Breast epithelium (tissue), 4 donors: ENCODE measurements around the gene SP110. TPM values are rescaled to one million over a fixed set of nuclear protein-coding genes. Genes with fewer than 3 reads are reported as not detected.

Experiments
- DNase-seq, 2 donors: peaks; one replicate each; pipeline ENCODE4 v3.0.0-alpha.2; 2019; ENCODE audit warnings: low spot score in 2 of 2
- H3K27ac ChIP-seq, 2 donors: fragments of 200-600 bp; sonication (generic) in 1 of 2; one replicate each; pipeline ENCODE4 v1.5.1; 2016 to 2019; ENCODE audit warnings: mild to moderate bottlenecking in 1 of 2
- H3K27me3 ChIP-seq, 2 donors: fragments of 200-600 bp; sonication (generic) in 1 of 2; one replicate each; pipeline versions ENCODE4 v1.5.1 to v1.6.0; 2017 to 2019; ENCODE audit warnings: control low read depth in 1 of 2, mild to moderate bottlenecking in 1 of 2
- H3K36me3 ChIP-seq: fragments of 200-600 bp; one replicate; pipeline ENCODE4 v1.5.1; 2019
- H3K4me1 ChIP-seq, 2 donors: fragments of 200-600 bp; sonication (generic); one replicate each; pipeline ENCODE4 v1.5.1; 2016 to 2019; ENCODE audit warnings: control low read depth in 1 of 2
- H3K4me3 ChIP-seq, 3 donors: fragments of 200-600 bp; sonication (generic); 1 replicate in 2 of 3; 2 replicates in 1 of 3; pipeline ENCODE4 v1.5.1; 2016 to 2019; ENCODE audit warnings: mild to moderate bottlenecking in 3 of 3, moderate library complexity in 2 of 3
- H3K9me3 ChIP-seq, 2 donors: fragments of 200-600 bp; sonication (generic) in 1 of 2; one replicate each; pipeline ENCODE4 v1.5.1; 2016 to 2019; ENCODE audit warnings: control low read depth in 1 of 2
- POLR2A ChIP-seq: fragments of 450-650 bp; IDR thresholded peaks from one replicate; pipeline ENCODE4 v1.6.1; 2016; ENCODE audit warnings: antibody characterized with exemption, mild to moderate bottlenecking, moderate library complexity
- POLR2AphosphoS5 ChIP-seq, 3 donors: sonication (generic); formaldehyde crosslinking; IDR thresholded peaks; one replicate each; pipeline ENCODE4 v1.6.1; 2017; ENCODE audit warnings: antibody characterized with exemption in 3 of 3
- intact Hi-C: fragments of 100-400 bp; cut with DNase I; formaldehyde crosslinking; loops from one replicate; pipeline ENCODE4 v1.15.1; 2023; ENCODE audit warnings: low total_unique reads
- total RNA-seq, 3 donors: library from RNA; depleted of rRNA; stranded (reverse); fragments of >200 nt; gene quantifications; one replicate each; pipeline ENCODE4 v1.1.0, GENCODE V29; 2016
- TF ChIP-seq, protein P1 (sequence below), 3 donors: fragments of 450-650 bp; IDR thresholded peaks; one replicate each; pipeline ENCODE4 v1.5.1; 2016 to 2017; ENCODE audit warnings: antibody characterized with exemption in 3 of 3, mild to moderate bottlenecking in 3 of 3, moderate library complexity in 3 of 3

SP110 gene
- total RNA-seq, 3 donors from 2014 or later = 18.2 to 39.0 (median 36.9) TPM

- no peak for DNase-seq
- H3K4me1 ChIP-seq = no peaks in the 10 kb centered on the region
- TF ChIP-seq, protein P1, sequence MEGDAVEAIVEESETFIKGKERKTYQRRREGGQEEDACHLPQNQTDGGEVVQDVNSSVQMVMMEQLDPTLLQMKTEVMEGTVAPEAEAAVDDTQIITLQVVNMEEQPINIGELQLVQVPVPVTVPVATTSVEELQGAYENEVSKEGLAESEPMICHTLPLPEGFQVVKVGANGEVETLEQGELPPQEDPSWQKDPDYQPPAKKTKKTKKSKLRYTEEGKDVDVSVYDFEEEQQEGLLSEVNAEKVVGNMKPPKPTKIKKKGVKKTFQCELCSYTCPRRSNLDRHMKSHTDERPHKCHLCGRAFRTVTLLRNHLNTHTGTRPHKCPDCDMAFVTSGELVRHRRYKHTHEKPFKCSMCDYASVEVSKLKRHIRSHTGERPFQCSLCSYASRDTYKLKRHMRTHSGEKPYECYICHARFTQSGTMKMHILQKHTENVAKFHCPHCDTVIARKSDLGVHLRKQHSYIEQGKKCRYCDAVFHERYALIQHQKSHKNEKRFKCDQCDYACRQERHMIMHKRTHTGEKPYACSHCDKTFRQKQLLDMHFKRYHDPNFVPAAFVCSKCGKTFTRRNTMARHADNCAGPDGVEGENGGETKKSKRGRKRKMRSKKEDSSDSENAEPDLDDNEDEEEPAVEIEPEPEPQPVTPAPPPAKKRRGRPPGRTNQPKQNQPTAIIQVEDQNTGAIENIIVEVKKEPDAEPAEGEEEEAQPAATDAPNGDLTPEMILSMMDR (IDR thresholded peaks at IDR 0.05) = no peak
- no peak for TF ChIP-seq POLR2AphosphoS5 (IDR thresholded peaks at IDR 0.05)
- no peak for TF ChIP-seq POLR2A
- H3K4me3 ChIP-seq = no peak overlapping the region
- peaks cover 9% of the 10 kb centered on the region for H3K36me3 ChIP-seq
- intact Hi-C loops = no loop called here
- no peaks in the 10 kb centered on the region for H3K9me3 ChIP-seq
- H3K27me3 ChIP-seq = no peaks in the 10 kb centered on the region
- H3K27ac ChIP-seq = no peak overlapping the region
These were observed 39.9 kb downstream of the SP110 start for GRCh38 chr2:230179907-230180306.

DNA sequence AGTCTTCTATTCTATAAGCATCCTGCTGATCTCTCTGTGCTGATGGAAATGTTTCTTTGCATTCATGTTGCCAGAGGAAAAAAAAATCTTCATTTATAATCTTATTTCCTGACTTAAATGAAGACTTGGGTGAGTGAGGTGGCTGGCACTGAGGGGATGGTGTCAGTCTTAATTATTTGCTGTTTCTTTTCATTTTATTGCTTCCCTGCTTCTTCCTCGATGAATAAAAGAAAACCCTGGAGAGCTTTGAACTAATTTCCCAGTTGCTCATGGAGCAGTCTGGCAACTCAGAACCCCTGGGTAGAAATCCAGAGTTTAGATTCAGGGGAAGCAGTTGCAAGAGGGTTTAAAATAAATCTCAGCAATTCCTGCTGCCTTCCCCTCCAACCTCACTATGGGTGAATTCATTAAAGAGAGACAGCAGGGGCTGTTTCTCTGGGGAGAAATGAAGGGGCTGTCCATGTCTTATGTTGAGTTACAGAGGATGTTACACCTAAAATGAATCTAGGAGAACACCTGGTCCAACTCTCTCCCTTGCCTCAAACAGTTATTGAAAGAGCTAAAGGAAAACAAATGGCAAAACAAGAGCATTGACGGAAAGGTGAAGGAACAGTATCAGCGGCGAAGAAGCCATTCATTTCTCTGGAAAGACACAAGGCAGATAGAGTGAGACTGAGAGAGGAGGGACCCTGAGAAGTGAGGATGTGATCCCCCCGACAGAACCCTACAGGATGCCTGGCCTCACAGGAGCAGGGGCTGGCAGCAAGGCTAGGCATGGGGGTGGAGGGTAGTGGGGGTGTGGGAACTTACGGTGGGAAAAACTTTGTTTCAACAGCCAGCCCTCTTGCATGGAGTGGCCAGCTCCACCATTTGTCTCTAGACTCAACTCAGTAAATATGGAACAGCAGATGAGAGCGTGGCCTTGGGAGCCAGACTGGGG, 41.0 kb downstream of the SP110 start:
- Histone ChIP-seq H3K27ac (no peak overlapping the region), H3K36me3 (peaks cover 9% of the 10 kb centered on the region), H3K4me3 (no peak overlapping the region), H3K27me3 (no peaks in the 10 kb centered on the region), H3K4me1 (no peaks in the 10 kb centered on the region), H3K9me3 (no peaks in the 10 kb centered on the region)
- TF ChIP-seq POLR2AphosphoS5 (IDR thresholded peaks at IDR 0.05) (no peak), POLR2A (no peak)
- TF ChIP-seq, protein P1 (IDR thresholded peaks at IDR 0.05) = no peak
- DNase-seq = no peak
- intact Hi-C loops = no loop called here

DNA sequence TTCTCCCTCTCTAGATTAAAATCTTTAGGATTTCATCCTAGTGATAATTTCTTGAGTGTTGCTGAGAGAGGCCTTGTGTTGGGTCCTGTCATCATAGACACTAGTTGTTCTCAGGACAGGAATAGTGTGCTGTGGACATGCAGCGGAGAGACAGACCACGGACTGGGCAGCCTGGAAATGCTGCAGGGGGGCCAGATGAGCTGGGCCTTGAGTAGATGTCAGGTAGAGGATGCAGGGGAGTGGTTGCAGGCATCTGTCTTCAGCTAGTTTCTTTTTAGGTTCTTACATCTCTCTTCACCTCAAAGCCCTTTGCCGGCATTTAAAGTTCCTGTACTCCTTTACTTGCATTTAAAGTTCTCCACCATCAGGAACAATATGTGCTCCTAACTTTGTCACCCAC, 42.8 kb downstream of the SP110 start:
- no peaks in the 10 kb centered on the region for H3K4me1 ChIP-seq
- no peak overlapping the region for H3K4me3 ChIP-seq
- no peak overlapping the region for H3K27ac ChIP-seq
- DNase-seq = no peak
- no peaks in the 10 kb centered on the region for H3K9me3 ChIP-seq
- intact Hi-C loops = no loop called here
- H3K36me3 ChIP-seq = peaks cover 9% of the 10 kb centered on the region
- no peak for TF ChIP-seq POLR2AphosphoS5 (IDR thresholded peaks at IDR 0.05)
- no peak for TF ChIP-seq POLR2A
- TF ChIP-seq, protein P1 (IDR thresholded peaks at IDR 0.05) = no peak
- no peaks in the 10 kb centered on the region for H3K27me3 ChIP-seq

DNA sequence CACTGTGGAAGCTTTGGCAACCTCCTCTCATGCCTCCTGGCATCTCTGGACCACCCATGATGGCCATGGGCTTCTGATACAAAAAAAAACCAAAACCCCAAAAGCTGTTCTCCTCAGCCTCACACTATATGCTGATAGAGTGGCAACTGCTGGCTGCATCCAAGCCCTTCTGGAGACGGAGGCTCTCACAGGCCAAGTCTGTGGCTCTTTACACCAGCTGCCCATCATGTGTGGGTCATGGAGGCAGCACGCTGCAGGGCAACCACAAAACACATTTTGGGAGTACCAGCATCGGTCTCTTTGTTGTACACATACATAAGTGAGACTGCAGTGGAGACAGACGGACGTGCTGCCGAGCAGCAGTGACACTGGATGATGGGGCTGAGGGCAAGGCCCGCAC, 45.3 kb downstream of the SP110 start:
- TF ChIP-seq, protein P1 (IDR thresholded peaks at IDR 0.05) = no peak
- TF ChIP-seq POLR2AphosphoS5 (IDR thresholded peaks at IDR 0.05) (no peak), POLR2A (no peak)
- intact Hi-C loops = no loop called here
- peaks cover 9% of the 10 kb centered on the region for H3K36me3 ChIP-seq

DNA sequence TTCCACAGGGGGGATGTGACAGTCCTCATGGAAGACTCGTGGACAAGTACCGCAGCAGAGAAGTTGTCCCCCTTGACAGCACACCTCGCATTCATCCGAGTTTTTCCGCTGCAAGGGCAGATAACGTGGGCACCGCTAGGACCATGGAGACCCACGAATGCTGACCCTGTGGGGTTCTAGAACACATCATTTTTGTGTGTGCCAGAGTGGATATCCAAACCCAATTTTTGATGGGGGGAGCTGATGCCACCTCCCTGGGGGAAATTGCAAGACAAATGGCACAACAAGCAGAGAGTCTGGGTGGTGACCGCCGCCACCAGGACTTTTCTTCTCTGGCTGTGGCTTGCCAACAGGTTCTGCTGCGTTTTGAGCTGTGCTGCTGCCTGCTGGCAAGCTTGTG, 46.9 kb downstream of the SP110 start:
- no peak overlapping the region for H3K4me3 ChIP-seq
- H3K9me3 ChIP-seq = no peaks in the 10 kb centered on the region
- no peaks in the 10 kb centered on the region for H3K27me3 ChIP-seq
- TF ChIP-seq POLR2A = no peak
- TF ChIP-seq, protein P1 (IDR thresholded peaks at IDR 0.05) = no peak
- TF ChIP-seq POLR2AphosphoS5 (IDR thresholded peaks at IDR 0.05) = no peak
- peaks cover 8% of the 10 kb centered on the region for H3K36me3 ChIP-seq
- no peaks in the 10 kb centered on the region for H3K4me1 ChIP-seq
- intact Hi-C loops = no loop called here
- H3K27ac ChIP-seq = no peak overlapping the region
- DNase-seq = no peak

More for the DNA sequence above, 45.3 kb downstream of the SP110 start:
- no peaks in the 10 kb centered on the region for H3K9me3 ChIP-seq
- H3K27ac ChIP-seq = no peak overlapping the region
- no peaks in the 10 kb centered on the region for H3K4me1 ChIP-seq
- H3K27me3 ChIP-seq = no peaks in the 10 kb centered on the region
- no peak overlapping the region for H3K4me3 ChIP-seq
- DNase-seq = no peak
